HK-2 (cell line): ENCODE measurements around the gene GRID2.

Experiments used
- DNase-seq: peaks from one replicate; pipeline ENCODE4 v3.0.0-alpha.2; 2018; ENCODE audit not compliant: unreplicated experiment

Gene GRID2

GRCh38 chr4:93748373-93749291, 1444.9 kb downstream of the GRID2 start:
- no peak for DNase-seq

- no peak for DNase-seq
These were observed 1445.6 kb downstream of the GRID2 start for GRCh38 chr4:93749292-93749761.

- no peak for DNase-seq
These were observed 1447.6 kb downstream of the GRID2 start for GRCh38 chr4:93751411-93751810.

- no peak for DNase-seq
These were observed 1452.3 kb downstream of the GRID2 start for GRCh38 chr4:93756101-93756500.

- DNase-seq, result no peak
These were observed 1455.7 kb downstream of the GRID2 start for GRCh38 chr4:93759506-93759905.

- no peak for DNase-seq
These were observed 1456.5 kb downstream of the GRID2 start for GRCh38 chr4:93760284-93760683.

GRCh38 chr4:93761286-93761685, 1457.5 kb downstream of the GRID2 start:
- DNase-seq, result no peak

GRCh38 chr4:93764639-93765246, 1461.0 kb downstream of the GRID2 start:
- no peak for DNase-seq

GRCh38 chr4:93767917-93768316, 1464.2 kb downstream of the GRID2 start:
- no peak for DNase-seq

- DNase-seq, result no peak
These were observed 1466.4 kb downstream of the GRID2 start for GRCh38 chr4:93770201-93770600.

GRCh38 chr4:93771640-93772411, 1468.1 kb downstream of the GRID2 start:
- no peak for DNase-seq

- no peak for DNase-seq
These were observed 1469.1 kb downstream of the GRID2 start for GRCh38 chr4:93772858-93773257.

GRCh38 chr4:93775551-93775950, 1471.8 kb downstream of the GRID2 start:
- DNase-seq, result no peak

GRCh38 chr4:93776386-93777080, 1472.8 kb downstream of the GRID2 start:
- no peak for DNase-seq

- no peak for DNase-seq
These were observed 1473.3 kb downstream of the GRID2 start for GRCh38 chr4:93777081-93777460.

- DNase-seq, result no peak
These were observed 1475.5 kb downstream of the GRID2 start for GRCh38 chr4:93779228-93779627.

GRCh38 chr4:93780080-93780479, 1476.3 kb downstream of the GRID2 start:
- no peak for DNase-seq

GRCh38 chr4:93781198-93781597, 1477.4 kb downstream of the GRID2 start:
- DNase-seq, result no peak

GRCh38 chr4:93786149-93786548, 1482.4 kb downstream of the GRID2 start:
- DNase-seq, result no peak

GRCh38 chr4:93788712-93789111, 1484.9 kb downstream of the GRID2 start:
- no peak for DNase-seq

GRCh38 chr4:93791570-93792195, 1487.9 kb downstream of the GRID2 start:
- DNase-seq, result peak; percentile 49
